AG10803 (cell line): ENCODE results near the gene MARVELD2.
"Not testable (repeated sequence)": the region's sequence is repeated elsewhere in the genome, so short reads cannot be mapped to it uniquely, and the experiment has no call there.

Source experiments
- DNase-seq: peaks from one replicate; pipeline ENCODE4 v3.0.0; 2010; ENCODE audit warnings: low read depth
- H3K4me3 ChIP-seq: 2 replicates; pipeline ENCODE4 v1.5.1; 2011; ENCODE audit warnings: mild to moderate bottlenecking, low read length, control low read depth
- TF ChIP-seq, protein P1 (sequence below): conservative IDR thresholded peaks from 2 replicates; pipeline ENCODE4 v1.5.1; 2011; ENCODE audit warnings: mild to moderate bottlenecking, low read length, control low read depth, inconsistent platforms

Gene MARVELD2

DNA sequence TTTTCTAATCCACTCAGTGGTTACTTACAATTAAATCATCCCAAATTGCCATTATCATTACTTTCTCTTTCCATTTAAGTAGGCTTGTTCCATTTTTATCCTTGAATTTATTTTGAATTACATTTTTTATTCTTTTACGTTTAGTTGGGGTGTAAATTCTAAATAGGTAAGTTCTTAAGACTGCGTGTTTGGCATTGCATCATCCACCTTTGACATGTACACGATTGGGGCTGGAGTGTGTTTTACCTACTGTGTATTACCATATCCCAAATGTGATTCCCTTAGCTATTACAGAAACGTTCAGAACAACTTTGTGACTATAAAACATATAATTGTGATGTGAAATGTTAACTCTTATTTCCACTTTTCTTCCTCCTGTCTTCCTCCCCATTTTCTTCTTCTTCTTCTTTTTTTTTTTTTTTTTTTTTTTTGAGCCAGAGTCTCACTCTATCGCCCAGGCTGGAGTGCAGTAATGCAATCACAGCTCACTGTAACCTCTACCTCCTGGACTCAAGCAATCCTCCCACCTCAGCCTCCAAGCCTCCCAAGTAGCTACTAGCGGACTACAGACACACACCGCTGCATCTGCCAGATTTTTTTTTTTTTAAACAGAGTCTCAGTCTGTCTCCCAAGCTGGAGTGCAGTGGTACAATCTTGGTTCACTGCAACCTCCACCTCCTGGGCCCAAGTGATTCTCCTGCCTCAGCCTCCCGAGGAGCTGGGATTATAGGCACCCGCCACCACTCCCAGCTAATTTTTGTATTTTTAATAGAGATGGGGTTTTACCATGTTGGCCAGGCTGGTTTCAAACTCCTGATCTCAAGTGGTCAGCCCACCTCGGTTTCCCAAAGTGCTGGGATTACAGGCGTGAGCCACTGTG lies 16.7 kb downstream of the MARVELD2 start:
- TF ChIP-seq, protein P1, sequence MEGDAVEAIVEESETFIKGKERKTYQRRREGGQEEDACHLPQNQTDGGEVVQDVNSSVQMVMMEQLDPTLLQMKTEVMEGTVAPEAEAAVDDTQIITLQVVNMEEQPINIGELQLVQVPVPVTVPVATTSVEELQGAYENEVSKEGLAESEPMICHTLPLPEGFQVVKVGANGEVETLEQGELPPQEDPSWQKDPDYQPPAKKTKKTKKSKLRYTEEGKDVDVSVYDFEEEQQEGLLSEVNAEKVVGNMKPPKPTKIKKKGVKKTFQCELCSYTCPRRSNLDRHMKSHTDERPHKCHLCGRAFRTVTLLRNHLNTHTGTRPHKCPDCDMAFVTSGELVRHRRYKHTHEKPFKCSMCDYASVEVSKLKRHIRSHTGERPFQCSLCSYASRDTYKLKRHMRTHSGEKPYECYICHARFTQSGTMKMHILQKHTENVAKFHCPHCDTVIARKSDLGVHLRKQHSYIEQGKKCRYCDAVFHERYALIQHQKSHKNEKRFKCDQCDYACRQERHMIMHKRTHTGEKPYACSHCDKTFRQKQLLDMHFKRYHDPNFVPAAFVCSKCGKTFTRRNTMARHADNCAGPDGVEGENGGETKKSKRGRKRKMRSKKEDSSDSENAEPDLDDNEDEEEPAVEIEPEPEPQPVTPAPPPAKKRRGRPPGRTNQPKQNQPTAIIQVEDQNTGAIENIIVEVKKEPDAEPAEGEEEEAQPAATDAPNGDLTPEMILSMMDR, result no peak
- H3K4me3 ChIP-seq, result no peak overlapping the region
- DNase-seq, result no peak

DNA sequence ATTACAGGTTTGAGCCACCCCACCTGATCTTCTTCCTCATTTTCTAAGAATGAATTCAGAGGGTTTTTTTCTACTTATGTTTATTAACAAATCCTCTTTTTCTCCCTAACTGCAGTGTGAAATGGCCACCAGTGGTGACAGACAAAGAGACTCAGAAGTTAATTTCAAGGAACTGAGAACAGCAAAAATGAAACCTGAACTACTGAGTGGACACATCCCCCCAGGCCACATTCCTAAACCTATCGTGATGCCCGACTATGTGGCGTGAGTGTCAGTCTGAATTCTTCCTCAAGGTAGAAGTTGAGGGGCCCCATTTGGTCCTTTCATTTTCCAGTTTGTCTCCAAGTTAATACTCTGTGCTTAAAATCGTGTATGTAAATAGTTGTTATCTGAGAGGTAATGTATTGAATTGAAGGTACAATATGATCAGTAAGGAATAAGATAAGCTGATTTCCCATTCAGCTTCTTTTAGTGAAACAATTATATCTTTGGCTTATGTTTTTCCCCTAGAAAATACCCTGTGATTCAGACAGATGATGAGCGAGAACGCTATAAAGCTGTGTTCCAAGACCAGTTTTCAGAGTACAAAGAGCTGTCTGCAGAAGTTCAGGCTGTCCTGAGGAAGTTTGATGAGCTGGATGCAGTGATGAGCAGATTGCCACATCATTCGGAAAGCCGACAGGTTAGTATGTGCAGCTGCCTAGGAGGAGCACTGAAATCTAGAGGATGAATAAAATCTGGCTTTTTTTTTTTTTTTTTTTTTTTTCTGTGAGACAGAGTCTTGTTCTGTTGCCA lies 17.7 kb downstream of the MARVELD2 start:
- TF ChIP-seq, protein P1, result no peak
- no peak overlapping the region for H3K4me3 ChIP-seq
- no peak for DNase-seq

DNA sequence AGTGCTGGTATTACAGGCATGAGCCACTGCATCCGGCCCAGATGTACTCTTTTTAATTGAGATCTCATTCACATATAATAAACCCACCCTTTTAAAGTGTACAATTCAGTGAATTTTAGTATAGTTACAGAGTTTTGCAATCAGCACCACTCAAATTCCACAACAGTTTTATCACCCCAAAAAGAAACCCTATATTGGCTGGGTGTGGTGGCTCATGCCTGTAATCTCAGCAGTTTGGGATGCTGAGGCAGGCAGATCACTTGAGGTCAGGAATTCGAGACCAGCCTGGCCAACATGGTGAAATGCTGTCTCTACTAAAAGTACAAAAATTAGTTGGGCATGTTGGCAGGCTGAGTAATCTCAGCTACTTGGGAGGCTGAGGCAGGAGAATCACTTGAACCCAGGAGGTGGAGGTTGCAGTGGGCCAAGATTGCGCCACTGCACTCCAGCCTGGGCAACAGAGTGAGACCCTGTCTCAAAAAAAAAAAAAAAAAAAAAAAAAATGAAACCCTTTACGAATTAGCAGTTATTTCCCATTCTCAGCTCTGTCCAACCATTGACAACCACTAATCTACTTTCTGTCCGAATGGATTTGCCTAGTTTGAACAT lies 20.5 kb downstream of the MARVELD2 start:
- H3K4me3 ChIP-seq, result not testable (repeated sequence)
- peak; percentile 54 for DNase-seq

DNA sequence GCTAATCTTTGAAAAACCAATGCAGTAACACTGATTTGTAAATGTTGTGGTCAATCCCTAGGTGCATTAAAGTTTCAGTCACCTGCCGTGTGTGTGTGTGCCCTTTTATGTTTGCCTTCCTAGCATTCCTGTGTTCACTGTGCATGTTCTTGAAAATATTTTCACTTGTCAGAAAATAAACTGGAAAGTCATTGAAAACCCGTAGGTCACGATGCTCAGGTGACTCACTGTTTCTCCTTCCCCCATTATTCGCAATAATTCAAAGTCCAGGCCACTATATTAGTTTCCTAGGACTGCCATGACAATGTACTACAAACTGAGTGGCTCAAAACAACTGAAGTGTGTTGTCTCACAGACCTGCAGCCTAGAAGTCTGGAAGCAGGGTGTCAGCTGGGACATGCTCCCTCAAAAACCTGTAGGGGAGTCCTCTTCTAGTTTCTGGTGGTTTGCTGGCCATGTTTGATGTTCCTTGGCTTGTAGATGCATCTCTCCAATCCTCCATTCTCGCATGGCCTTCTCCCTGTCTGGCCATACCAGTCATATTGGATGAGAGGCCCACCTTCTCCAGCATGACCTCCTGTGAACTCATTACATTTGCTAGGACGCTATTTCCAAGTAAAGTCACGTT lies 29.3 kb downstream of the MARVELD2 start:
- TF ChIP-seq, protein P1, result no peak
- no peak overlapping the region for H3K4me3 ChIP-seq

DNA sequence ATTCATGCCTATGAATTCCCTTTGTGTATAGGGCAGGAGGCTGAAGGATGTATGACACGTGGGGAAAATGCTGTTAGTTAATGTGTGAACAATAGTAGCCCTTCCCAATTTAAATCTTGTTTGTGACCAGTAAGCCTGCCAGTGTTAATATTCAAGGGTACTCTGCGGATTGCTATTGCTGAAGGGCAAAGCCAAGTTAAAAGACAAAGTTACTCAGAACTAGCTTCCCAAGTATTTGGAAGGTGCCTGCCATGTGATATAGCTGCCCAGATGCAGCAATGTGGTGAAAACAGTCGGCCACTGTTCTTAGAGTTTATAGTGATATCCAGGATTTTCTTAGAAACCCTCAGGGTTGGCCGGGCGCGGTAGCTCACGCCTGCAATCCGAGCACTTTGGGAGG lies 34.6 kb downstream of the MARVELD2 start:
- H3K4me3 ChIP-seq, result no peak overlapping the region
- TF ChIP-seq, protein P1, result no peak
- no peak for DNase-seq

More for the DNA sequence above, 29.3 kb downstream of the MARVELD2 start:
- no peak for DNase-seq

DNA sequence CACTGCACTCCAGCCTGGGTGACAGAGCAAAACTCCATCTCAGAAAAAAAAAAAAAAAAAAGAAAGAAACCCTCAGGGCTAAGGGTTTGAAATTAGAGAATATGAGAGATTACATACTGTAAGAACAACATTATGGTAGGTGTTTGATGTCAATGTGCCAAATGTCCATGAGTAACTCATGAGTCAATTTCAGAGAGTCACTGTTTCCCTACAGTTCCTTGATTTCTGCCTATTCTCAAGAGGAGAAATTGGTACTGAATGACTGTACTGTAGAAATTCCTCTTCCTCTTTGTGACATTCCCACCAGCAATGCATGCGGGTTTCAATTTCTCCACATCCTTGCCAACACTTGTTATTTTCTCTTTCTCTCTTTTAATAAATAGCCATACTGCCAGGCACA lies 35.2 kb downstream of the MARVELD2 start:
- no peak overlapping the region for H3K4me3 ChIP-seq
- peak; percentile 80 for DNase-seq
- TF ChIP-seq, protein P1, result no peak

DNA sequence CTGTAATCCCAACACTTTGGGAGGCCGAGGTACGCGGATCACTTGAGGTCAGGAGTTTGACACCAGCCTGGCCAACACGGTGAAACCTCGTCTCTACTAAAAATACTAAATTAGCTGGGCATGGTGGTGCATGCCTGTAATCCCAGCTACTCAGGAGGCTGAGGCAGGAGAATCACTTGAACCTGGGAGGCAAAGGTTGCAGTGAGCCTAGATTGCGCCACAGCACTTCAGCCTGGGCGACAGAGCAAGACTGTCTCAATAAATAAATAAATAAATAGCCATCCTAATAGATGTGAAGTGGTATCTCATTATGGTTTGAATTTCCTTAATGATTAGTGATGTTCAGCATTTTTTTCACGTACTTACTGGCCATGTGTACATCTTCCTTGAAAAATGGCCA lies 35.6 kb downstream of the MARVELD2 start:
- not testable (repeated sequence) for DNase-seq, H3K4me3 ChIP-seq
